HG03139 (cell line): ENCODE measurements around the gene PBX1.

Experiments
- ATAC-seq: cut with Tn5 transposase; IDR thresholded peaks from one replicate; pipeline ENCODE4 v1.9.1; 2021; ENCODE audit not compliant: unreplicated experiment

The PBX1 gene

DNA sequence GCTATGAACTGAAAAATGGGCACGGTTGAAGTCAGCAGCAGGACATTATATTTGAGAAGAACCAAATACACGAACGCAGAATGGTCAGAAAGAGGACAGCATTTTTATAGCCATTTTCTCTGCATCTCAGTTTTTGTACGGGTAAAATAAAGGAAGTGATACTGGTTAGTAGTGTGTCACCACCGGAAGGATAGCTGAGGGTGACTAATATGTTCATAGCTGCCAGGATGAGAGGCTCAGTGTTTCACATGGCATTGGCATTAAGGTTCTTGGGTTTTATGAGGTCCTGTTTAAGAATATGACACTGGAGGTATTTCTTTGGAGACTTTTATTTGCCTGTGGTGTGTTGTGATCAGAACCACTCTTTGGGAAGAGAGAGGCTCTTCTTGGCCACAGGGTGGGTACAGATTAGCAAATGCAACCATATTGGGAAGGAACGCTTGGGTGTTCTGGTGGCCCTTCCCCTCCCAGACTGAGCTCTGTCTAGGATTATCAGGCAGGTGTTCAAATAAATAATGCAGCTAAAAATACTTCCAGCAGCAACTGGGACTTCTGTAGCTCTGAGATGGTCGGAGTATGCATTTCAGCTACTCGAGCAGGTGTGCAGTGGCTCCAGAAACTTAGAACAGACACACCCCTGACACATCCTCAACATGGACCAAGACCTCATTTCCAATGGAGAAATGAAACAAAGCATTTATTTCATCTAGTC lies 158.2 kb downstream of the PBX1 start:
- peak; percentile 78 for ATAC-seq

- no peak for ATAC-seq
Observed at GRCh38 chr1:164718821-164719220, 159.8 kb downstream of the PBX1 start.

DNA sequence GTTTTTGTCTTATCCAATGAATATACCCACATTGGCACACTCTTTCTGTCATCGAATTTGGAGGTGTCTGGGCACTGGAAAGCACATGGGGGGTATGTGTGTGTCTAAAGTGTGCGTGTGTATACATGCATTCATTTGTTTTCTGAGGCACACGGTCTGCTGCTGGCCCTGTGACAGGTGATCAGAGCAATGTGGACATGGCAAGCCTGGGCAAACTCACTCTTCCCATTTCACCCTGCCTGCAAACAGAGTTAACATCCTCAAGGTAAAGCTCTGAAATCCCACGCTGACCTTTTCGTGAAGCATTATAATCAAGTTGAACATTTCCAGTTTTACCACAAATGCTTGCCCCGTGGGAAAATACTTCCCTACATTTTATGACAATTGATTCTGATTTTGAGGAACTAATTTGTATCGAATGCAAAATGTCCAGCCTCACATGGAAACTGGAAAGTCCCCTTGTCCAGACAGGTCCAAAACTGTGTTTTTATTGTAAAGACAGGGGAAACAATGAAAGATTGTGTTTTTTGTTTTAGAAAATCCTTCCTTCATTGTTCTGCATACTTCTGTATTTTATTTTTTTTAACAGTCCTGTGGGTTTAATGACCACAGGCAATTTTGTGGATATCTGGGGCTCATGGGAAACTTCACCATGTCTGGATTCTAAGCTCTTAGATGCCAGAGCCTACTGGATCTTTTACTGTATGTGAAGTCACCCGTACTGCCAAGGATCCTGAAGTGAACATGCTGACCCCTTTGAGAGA lies 160.9 kb downstream of the PBX1 start:
- ATAC-seq = no peak

DNA sequence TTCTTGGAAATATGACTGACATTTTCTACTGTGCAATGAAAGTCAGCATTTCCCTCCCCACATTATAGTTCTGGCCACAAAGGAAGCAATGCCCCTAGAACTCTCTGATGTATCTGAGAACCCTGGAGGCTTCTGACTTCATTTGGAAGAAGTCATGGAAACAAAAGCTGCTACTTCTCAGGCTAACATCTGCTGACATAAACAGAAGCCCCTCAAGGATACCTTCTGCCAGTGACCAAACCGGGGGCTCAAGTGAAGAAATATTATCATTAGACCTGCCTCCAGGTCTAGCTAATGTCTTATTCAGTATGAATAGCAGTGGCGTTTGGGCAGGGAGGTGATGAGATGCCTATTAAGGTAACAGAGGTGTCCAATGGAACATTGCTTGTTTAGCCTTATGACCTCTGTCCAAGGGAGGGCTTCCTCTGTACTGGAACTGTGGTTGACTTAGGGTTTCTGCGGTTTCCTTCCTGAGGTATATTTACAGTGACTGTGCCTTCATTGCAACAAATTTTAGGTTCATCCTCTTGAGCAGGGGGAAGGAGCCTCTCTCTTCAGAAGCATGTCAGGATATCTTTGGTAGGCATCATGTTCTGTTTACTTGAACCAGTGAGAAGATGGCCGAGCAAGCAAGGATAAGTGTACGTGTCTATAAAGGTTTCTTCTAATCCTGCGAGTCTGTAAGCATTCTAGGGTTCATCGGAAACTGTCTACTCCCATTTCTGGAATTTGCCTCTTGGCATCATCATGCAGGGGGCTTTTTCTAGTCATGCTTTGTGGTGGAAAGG lies 161.7 kb downstream of the PBX1 start:
- no peak for ATAC-seq

DNA sequence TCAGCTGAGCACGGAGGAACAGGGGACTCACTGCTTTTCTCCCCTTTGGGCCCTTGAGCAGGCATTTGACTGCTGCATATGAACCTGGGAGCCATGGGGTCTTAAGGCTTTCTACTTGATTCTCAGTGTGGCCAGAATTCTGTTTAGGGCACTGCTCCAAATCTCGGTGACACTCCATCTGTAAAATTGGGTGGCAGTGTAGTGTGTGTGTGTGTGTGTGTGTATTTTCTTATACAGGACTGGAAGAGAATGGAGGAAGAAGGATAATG lies 162.2 kb downstream of the PBX1 start:
- ATAC-seq = no peak

GRCh38 chr1:164723296-164723798 lies 164.4 kb downstream of the PBX1 start:
- ATAC-seq = no peak

DNA sequence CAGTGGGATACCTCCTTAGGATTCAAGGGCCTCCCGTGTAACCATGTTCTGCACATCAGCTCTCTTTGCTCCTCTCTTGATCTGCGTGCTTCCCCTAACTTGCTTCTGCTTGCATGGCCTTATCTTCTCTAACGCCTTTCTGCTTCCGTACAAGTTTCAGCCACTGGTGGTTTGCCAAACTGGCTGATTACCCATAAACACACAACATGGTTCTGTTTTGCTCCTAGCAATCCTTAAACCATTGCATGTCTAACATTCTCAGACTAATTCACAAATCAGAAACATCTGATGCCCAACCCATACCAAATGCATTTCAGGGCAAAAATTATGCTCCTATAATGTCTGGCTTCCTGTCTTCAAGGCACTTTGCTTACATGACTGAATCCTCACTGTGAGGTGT lies 166.4 kb downstream of the PBX1 start:
- no peak for ATAC-seq

DNA sequence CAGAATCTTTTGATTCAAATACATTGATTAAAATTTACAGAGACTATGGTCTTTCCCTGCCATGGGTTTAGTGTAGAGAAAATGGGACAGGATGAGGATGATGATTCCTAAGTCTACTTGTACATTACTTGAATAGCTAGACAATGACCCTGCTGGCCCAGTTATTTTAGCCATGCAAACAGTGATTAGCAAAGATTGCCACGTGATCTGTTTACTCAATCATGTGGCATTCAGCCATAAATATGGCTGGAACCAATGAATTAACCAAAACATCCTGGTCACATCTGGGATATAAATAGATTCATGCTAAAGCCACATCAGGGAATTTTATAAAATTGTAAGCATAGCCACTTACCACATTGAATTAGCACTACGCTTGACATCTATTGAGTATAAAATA lies 167.3 kb downstream of the PBX1 start:
- ATAC-seq = no peak

- no peak for ATAC-seq
Observed at GRCh38 chr1:164728719-164729118, 169.7 kb downstream of the PBX1 start.

DNA sequence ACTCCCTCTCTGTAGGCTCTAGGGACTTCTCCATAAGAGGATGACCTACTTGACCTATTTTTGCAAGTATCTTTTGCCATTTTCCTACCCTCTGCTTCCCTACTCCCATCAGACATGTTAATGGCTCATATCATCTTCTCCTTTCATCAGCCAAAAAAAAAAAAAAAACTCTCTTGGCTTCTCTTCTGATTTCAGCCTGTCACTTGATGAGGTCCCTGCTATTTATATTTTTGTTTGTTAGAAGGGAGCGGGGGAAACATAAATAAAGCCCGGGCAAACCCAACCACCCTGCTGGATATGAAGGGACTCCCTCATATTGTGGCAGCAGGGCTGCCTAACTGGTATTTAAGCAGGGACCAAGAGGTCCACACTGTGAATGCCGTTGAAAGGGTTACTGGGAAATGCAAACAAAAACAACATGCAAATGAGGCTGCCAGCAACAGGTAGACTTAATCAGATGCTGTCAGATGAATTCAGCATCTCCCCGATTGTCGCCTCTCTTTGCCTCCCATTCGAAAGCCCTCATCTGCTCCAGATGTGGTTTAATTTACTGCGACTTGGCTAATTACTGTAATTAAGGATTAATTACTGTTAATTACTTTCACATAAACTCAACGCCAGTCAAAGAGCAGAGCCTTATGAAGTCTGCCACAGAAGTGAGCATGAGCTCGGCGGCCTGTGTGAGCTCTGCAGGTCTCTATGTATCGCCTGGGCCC lies 172.3 kb downstream of the PBX1 start:
- ATAC-seq = no peak

DNA sequence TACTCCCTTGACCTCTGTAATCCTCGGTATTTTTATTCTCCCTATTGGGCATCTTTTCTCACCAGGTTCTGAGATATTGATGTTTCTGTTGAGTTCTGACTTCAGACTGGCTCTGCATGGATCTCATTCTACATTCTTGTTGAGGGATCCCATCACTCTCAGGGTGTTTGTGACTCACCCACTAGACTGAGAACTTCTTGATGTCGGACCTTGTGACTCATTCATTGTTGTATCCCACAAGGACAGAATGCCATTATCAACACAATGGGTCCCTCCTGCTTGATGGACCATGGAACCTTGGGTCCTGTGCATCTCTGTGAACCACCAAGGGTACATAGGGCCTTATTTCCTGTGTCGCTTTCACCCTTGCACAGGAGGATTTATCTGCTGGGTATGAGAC lies 174.1 kb downstream of the PBX1 start:
- ATAC-seq = no peak

DNA sequence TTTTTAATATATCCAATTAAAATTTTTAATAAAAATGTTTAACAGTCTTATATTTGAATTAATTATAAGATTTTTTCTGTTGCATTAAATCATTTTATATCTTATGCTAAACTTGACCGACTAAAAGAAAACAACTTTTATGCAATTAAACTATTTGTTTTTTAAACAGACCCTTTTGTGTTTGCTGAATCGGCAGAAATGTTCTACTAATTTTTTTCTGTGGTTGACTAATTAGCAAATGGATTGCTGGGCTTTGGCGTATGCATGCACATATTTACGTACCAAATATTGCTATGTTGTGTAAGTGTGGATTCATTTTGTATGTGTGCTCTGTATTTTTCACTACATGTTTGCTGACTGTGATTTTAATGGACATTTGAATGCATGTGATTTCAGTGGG lies 174.8 kb downstream of the PBX1 start:
- ATAC-seq = no peak

- no peak for ATAC-seq
Observed at GRCh38 chr1:164735315-164736052, 176.5 kb downstream of the PBX1 start.

GRCh38 chr1:164736137-164736536 lies 177.2 kb downstream of the PBX1 start:
- no peak for ATAC-seq

- no peak for ATAC-seq
Observed at GRCh38 chr1:164739189-164739588, 180.2 kb downstream of the PBX1 start.

DNA sequence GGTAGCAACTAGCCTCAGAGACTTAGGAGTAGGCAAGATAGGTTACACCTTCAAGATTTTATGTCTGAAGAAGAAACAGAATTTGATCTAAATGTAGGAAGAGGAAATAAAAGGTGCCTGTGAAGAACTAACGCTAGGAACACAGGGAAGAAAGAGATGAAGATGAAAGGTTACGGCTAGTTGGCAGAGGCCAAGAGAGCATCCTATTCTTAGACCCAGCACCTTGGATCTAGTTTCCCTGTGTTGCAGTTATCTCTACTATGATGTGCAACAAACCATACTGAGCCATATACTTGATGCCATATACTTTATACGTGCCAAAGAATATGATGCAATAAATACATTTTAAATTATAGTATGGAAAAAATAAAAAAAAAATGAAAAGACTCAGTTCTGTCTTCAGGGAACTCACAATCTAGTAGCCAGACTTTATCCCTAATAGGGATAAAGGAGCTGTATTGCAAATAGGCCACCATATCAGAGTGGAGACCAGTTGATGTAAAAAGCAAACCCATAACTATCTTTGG lies 181.1 kb downstream of the PBX1 start:
- ATAC-seq = no peak

GRCh38 chr1:164742745-164743144 lies 183.8 kb downstream of the PBX1 start:
- no peak for ATAC-seq

- ATAC-seq = no peak
Observed at GRCh38 chr1:164743976-164744375, 185.0 kb downstream of the PBX1 start.

DNA sequence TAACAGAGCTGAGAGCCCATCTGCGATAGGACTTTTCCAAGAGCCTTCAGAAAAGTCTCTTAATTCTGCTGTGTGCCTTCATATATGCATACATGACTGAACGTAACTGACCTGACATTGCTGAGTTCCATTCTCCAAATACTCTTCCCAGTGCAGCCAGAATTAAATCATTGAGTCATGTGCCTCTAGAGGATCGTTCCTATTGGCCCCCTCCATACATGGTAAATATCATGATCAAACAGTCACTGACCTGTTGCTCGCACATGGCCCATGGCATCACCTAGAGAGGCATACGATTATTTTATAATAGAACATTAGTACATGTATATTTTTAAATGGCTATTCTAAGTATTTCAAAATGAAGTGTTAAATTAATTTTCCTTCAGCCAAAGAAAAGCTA lies 186.8 kb downstream of the PBX1 start:
- ATAC-seq = no peak

- ATAC-seq = no peak
Observed at GRCh38 chr1:164746632-164747031, 187.6 kb downstream of the PBX1 start.
